ENCODE results near the gene TTC39C. TPM values are rescaled to one million over a fixed set of nuclear protein-coding genes. Genes with fewer than 3 reads are reported as not detected.

TTC39C gene
- total and polyA plus RNA-seq, 2 experiments from 2014 or later, result 23.9 to 41.6 TPM

GRCh38 chr18:24033641-24034412 lies 19.3 kb downstream of the TTC39C start:
- WGBS (ENCODE audit: low lambda C conversion rate, missing lambda C conversion rate), result 70% methylated on average over 5 of the region's 5 CpGs
- TF ChIP-seq EZH2phosphoT487 (IDR thresholded peaks at IDR 0.05; ENCODE audit: low read depth, severe bottlenecking, unreplicated experiment), result no peak
- TF ChIP-seq EZH2 (IDR thresholded peaks at IDR 0.05; ENCODE audit: borderline replicate concordance), result no peak
- TF ChIP-seq CTCF (IDR thresholded peaks at IDR 0.05; ENCODE audit: poor library complexity), result no peak
- peak overlapping the region; percentile 1 for H3K4me2 ChIP-seq
- no peak for DNase-seq (ENCODE audit: low spot score)
- no peaks in the 10 kb centered on the region for H3K9me3 ChIP-seq (ENCODE audit: low read depth)
- peaks cover 52% of the 10 kb centered on the region for H3K79me2 ChIP-seq
- H2AFZ ChIP-seq, result no peak overlapping the region
- no peaks in the 10 kb centered on the region for H3K9me2 ChIP-seq (replicated peaks; ENCODE audit: insufficient read depth)
- H3K4me1 ChIP-seq (ENCODE audit: insufficient read depth), result no peaks in the 10 kb centered on the region
- no peaks in the 10 kb centered on the region for H4K20me1 ChIP-seq (ENCODE audit: insufficient read depth, poor library complexity, severe bottlenecking)
- H3K27ac ChIP-seq, result peak overlapping the region; percentile 57
- no peak overlapping the region for H3K4me3 ChIP-seq
- no peaks in the 10 kb centered on the region for H3K27me3 ChIP-seq
- no peaks in the 10 kb centered on the region for H3K36me3 ChIP-seq (replicated peaks; ENCODE audit: insufficient read depth, low read depth)

- Histone ChIP-seq H3K4me3 (no peak overlapping the region), H3K9me2 (replicated peaks; ENCODE audit: insufficient read depth) (no peaks in the 10 kb centered on the region), H4K20me1 (ENCODE audit: insufficient read depth, poor library complexity, severe bottlenecking) (no peaks in the 10 kb centered on the region), H3K79me2 (peaks cover 58% of the 10 kb centered on the region), H3K27ac (no peak overlapping the region), H2AFZ (no peak overlapping the region), H3K27me3 (no peaks in the 10 kb centered on the region), H3K36me3 (replicated peaks; ENCODE audit: insufficient read depth, low read depth) (no peaks in the 10 kb centered on the region), H3K4me2 (no peak overlapping the region), H3K9me3 (ENCODE audit: low read depth) (no peaks in the 10 kb centered on the region), H3K4me1 (ENCODE audit: insufficient read depth) (no peaks in the 10 kb centered on the region)
- TF ChIP-seq EZH2 (IDR thresholded peaks at IDR 0.05; ENCODE audit: borderline replicate concordance), result no peak
- TF ChIP-seq EZH2phosphoT487 (IDR thresholded peaks at IDR 0.05; ENCODE audit: low read depth, severe bottlenecking, unreplicated experiment), result no peak
- TF ChIP-seq CTCF (IDR thresholded peaks at IDR 0.05; ENCODE audit: poor library complexity), result no peak
- 88% methylated on average over 4 of the region's 4 CpGs for WGBS (ENCODE audit: low lambda C conversion rate, missing lambda C conversion rate)
- DNase-seq (ENCODE audit: low spot score), result no peak
These were observed 20.8 kb downstream of the TTC39C start for GRCh38 chr18:24035316-24035715.

GRCh38 chr18:24039671-24040070 lies 25.1 kb downstream of the TTC39C start:
- no peak for DNase-seq (ENCODE audit: low spot score)
- H3K27ac ChIP-seq, result no peak overlapping the region
- WGBS (ENCODE audit: low lambda C conversion rate, missing lambda C conversion rate), result 98% methylated on average over 3 of the region's 3 CpGs
- H3K4me1 ChIP-seq (ENCODE audit: insufficient read depth), result no peaks in the 10 kb centered on the region
- H4K20me1 ChIP-seq (ENCODE audit: insufficient read depth, poor library complexity, severe bottlenecking), result no peaks in the 10 kb centered on the region
- H3K79me2 ChIP-seq, result peaks cover 55% of the 10 kb centered on the region
- H2AFZ ChIP-seq, result no peak overlapping the region
- H3K27me3 ChIP-seq, result no peaks in the 10 kb centered on the region
- H3K36me3 ChIP-seq (replicated peaks; ENCODE audit: insufficient read depth, low read depth), result no peaks in the 10 kb centered on the region
- no peaks in the 10 kb centered on the region for H3K9me3 ChIP-seq (ENCODE audit: low read depth)
- TF ChIP-seq EZH2phosphoT487 (IDR thresholded peaks at IDR 0.05; ENCODE audit: low read depth, severe bottlenecking, unreplicated experiment) (no peak), CTCF (IDR thresholded peaks at IDR 0.05; ENCODE audit: poor library complexity) (no peak), EZH2 (IDR thresholded peaks at IDR 0.05; ENCODE audit: borderline replicate concordance) (no peak)
- H3K4me2 ChIP-seq, result no peak overlapping the region
- H3K4me3 ChIP-seq, result no peak overlapping the region
- H3K9me2 ChIP-seq (replicated peaks; ENCODE audit: insufficient read depth), result no peaks in the 10 kb centered on the region
